HTR-8/SVneo (cell line): ENCODE results near the gene AKAP14.
"Not testable (repeated sequence)": the region's sequence is repeated elsewhere in the genome, so short reads cannot be mapped to it uniquely, and the experiment has no call there.

Experiments used
- DNase-seq: peaks from one replicate; pipeline ENCODE4 v3.0.0; 2011; ENCODE audit warnings: low spot score, mixed read lengths; ENCODE audit not compliant: insufficient read length
- FAIRE-seq: peaks from 2 replicates; lab custom pipeline; 2011; peaks lifted over from hg19 to GRCh38; lab: Jason Lieb, UNC

Gene AKAP14

GRCh38 chrX:119919835-119920585 lies 24.3 kb downstream of the AKAP14 start:
- no peak for FAIRE-seq
- DNase-seq, result no peak

GRCh38 chrX:119922391-119922790 lies 26.7 kb downstream of the AKAP14 start:
- FAIRE-seq, DNase-seq: not testable (repeated sequence)

GRCh38 chrX:119935215-119935874 lies 39.7 kb downstream of the AKAP14 start:
- DNase-seq (no peak), FAIRE-seq (no peak)

- DNase-seq (no peak), FAIRE-seq (no peak)
Measured at GRCh38 chrX:119941336-119941735, 45.6 kb downstream of the AKAP14 start.

GRCh38 chrX:119942173-119942819 lies 46.6 kb downstream of the AKAP14 start:
- FAIRE-seq (no peak), DNase-seq (no peak)

- no peak for DNase-seq
Measured at GRCh38 chrX:119942831-119943184, 47.1 kb downstream of the AKAP14 start.

GRCh38 chrX:119943185-119943988 lies 47.7 kb downstream of the AKAP14 start, which contains the start of gene NKAP:
TSS of gene NKAP (minus strand) at chrX:119943751. CDS start at chrX:119943605, 146 bp downstream.
- no peak for FAIRE-seq
- peak; percentile 53 for DNase-seq

More at GRCh38 chrX:119942831-119943184, 47.1 kb downstream of the AKAP14 start:
- FAIRE-seq, result no peak

- FAIRE-seq (no peak), DNase-seq (no peak)
Measured at GRCh38 chrX:119945481-119945880, 49.8 kb downstream of the AKAP14 start.

GRCh38 chrX:119948381-119948780 lies 52.7 kb downstream of the AKAP14 start:
- FAIRE-seq (no peak), DNase-seq (no peak)

GRCh38 chrX:119954374-119954773 lies 58.7 kb downstream of the AKAP14 start:
- DNase-seq (no peak), FAIRE-seq (no peak)

- FAIRE-seq, DNase-seq: not testable (repeated sequence)
Measured at GRCh38 chrX:119955807-119956570, 60.3 kb downstream of the AKAP14 start.

GRCh38 chrX:119960625-119961024 lies 64.9 kb downstream of the AKAP14 start:
- no peak for DNase-seq
- FAIRE-seq, result no peak

- not testable (repeated sequence) for FAIRE-seq, DNase-seq
Measured at GRCh38 chrX:119966837-119967236, 71.1 kb downstream of the AKAP14 start.
